HepG2 (cell line): ENCODE results near the gene PSMB1. TPM values are rescaled to one million over a fixed set of nuclear protein-coding genes. Genes with fewer than 3 reads are reported as not detected.

Source experiments
- ATAC-seq: fragments of 200-7000 bp; cut with Tn5 transposase; 3 replicates; pipeline ENCODE4 v1.9.1; 2020; ENCODE audit warnings: mild to moderate bottlenecking, moderate library complexity
- BruUV-seq: library from RNA; stranded (reverse); fragments of 400-500 nt; replicated peaks from 2 replicates; lab custom pipeline; 2021; lab: Mats Ljungman, UMichigan
- CTCF ChIA-PET: fragments of 300-600 bp; formaldehyde crosslinking; extraction: SDS; loops from one replicate; lab custom pipeline; 2021; ENCODE audit warnings: low total read pairs, inconsistent platforms, low intra/inter-chr PET ratio; lab: Yijun Ruan, JAX
- POLR2A ChIA-PET: fragments of 350-600 bp; sonication (Branson Sonifier 250); formaldehyde crosslinking; loops from one replicate; lab custom pipeline; 2020; ENCODE audit warnings: antibody characterized with exemption, inconsistent platforms; lab: Yijun Ruan, JAX
- DNase-seq: peaks from one replicate; pipeline ENCODE4 v3.0.0-alpha.2; 2015; ENCODE audit warnings: low spot score
- FAIRE-seq: peaks from 3 replicates; lab custom pipeline; 2011; peaks lifted over from hg19 to GRCh38; lab: Jason Lieb, UNC
- H2AFZ ChIP-seq: one replicate; pipeline ENCODE4 v1.6.1; 2011; ENCODE audit warnings: low read length, inconsistent platforms
- H3K27ac ChIP-seq: fragments of 300-600 bp; 3 replicates; pipeline ENCODE4 v1.8.0; 2011; ENCODE audit warnings: mixed run types, mild to moderate bottlenecking, mixed read lengths, low read length, inconsistent platforms; ENCODE audit not compliant: insufficient read depth; ENCODE audit errors: extremely low read length
- H3K27me3 ChIP-seq, 2 experiments: fragments of 200-600 bp in 1 of 2; 2 replicates in 1 of 2; 3 replicates in 1 of 2; pipeline versions ENCODE4 v1.6.0 to v1.8.0; 2011; ENCODE audit warnings: low read length in 2 of 2, mild to moderate bottlenecking in 2 of 2, moderate library complexity in 2 of 2, inconsistent platforms in 1 of 2; ENCODE audit not compliant: insufficient read depth in 2 of 2, control insufficient read depth in 1 of 2
- H3K36me3 ChIP-seq, 2 experiments: fragments of 200-600 bp in 1 of 2; replicated peaks in 1 of 2; 2 replicates in 1 of 2; 3 replicates in 1 of 2; pipeline versions ENCODE4 v1.5.1 to v1.8.0; 2011; ENCODE audit warnings: low read length in 2 of 2, inconsistent platforms in 1 of 2; ENCODE audit not compliant: insufficient read depth in 2 of 2, control insufficient read depth in 1 of 2
- H3K4me1 ChIP-seq: 2 replicates; pipeline ENCODE4 v1.5.1; 2012; ENCODE audit warnings: low read length, inconsistent platforms; ENCODE audit not compliant: insufficient read depth
- H3K4me2 ChIP-seq: 2 replicates; pipeline ENCODE4 v1.6.0; 2011; ENCODE audit warnings: low read depth, low read length, inconsistent platforms
- H3K4me3 ChIP-seq, 3 experiments: fragments of 200-600 bp in 1 of 3; sonication (generic), shearing (Covaris generic) in 1 of 3; replicated peaks in 1 of 3; 2 replicates each; pipeline ENCODE4 v1.5.1; 2011 to 2016; ENCODE audit warnings: low read length in 3 of 3, inconsistent platforms in 2 of 3, low read depth in 2 of 3, mild to moderate bottlenecking in 2 of 3, control low read depth in 1 of 3, mixed read lengths in 1 of 3; ENCODE audit not compliant: insufficient read depth in 1 of 3
- H3K79me2 ChIP-seq: one replicate; pipeline ENCODE4 v1.6.1; 2011; ENCODE audit warnings: low read length, inconsistent platforms; ENCODE audit not compliant: insufficient read depth
- H3K9ac ChIP-seq: 2 replicates; pipeline ENCODE4 v1.6.0; 2011; ENCODE audit warnings: mild to moderate bottlenecking, low read depth, low read length, inconsistent platforms; ENCODE audit not compliant: insufficient read depth
- H3K9me3 ChIP-seq: 2 replicates; pipeline ENCODE4 v1.5.1; 2012; ENCODE audit warnings: mild to moderate bottlenecking, low read length
- H4K20me1 ChIP-seq: 2 replicates; pipeline ENCODE4 v1.6.0; 2011; ENCODE audit warnings: inconsistent platforms, mild to moderate bottlenecking, low read length, moderate library complexity; ENCODE audit not compliant: insufficient read depth
- ATRX ChIP-seq: sonication (generic); formaldehyde crosslinking; IDR thresholded peaks from 2 replicates; pipeline ENCODE4 v1.4.0; 2020; ENCODE audit warnings: missing genetic modification reagents, borderline replicate concordance
- CAMTA2 ChIP-seq: sonication (generic); formaldehyde crosslinking; IDR thresholded peaks from 2 replicates; pipeline ENCODE4 v1.4.0; 2020; ENCODE audit warnings: mild to moderate bottlenecking, missing genetic modification reagents, borderline replicate concordance
- CCDC6 ChIP-seq: sonication (generic); formaldehyde crosslinking; IDR thresholded peaks from 2 replicates; pipeline ENCODE4 v1.8.1; 2022; ENCODE audit warnings: mild to moderate bottlenecking, missing genetic modification reagents, moderate library complexity
- CHCHD3 ChIP-seq: sonication (generic); formaldehyde crosslinking; IDR thresholded peaks from 2 replicates; pipeline ENCODE4 v1.8.0; 2022; ENCODE audit warnings: mild to moderate bottlenecking, missing genetic modification reagents, moderate library complexity
- ELF4 ChIP-seq: sonication (generic); formaldehyde crosslinking; IDR thresholded peaks from 2 replicates; pipeline ENCODE4 v1.5.0; 2020; ENCODE audit warnings: missing genetic modification reagents, mild to moderate bottlenecking, moderate library complexity, borderline replicate concordance
- ETV6 ChIP-seq: sonication (generic); formaldehyde crosslinking; conservative IDR thresholded peaks from 2 replicates; pipeline ENCODE4 v1.4.0; 2020; ENCODE audit warnings: missing genetic modification reagents
- MAX ChIP-seq: IDR thresholded peaks from 2 replicates; pipeline ENCODE4 v1.6.1; 2012; ENCODE audit warnings: inconsistent platforms
- MTA3 ChIP-seq: sonication (generic); formaldehyde crosslinking; IDR thresholded peaks from 2 replicates; pipeline ENCODE4 v1.4.0; 2020; ENCODE audit warnings: missing genetic modification reagents
- MXI1 ChIP-seq: IDR thresholded peaks from 3 replicates; pipeline ENCODE4 v1.6.1; 2012; ENCODE audit warnings: low read depth, low read length, inconsistent platforms, borderline replicate concordance
- PHF21A ChIP-seq: sonication (generic); formaldehyde crosslinking; IDR thresholded peaks from 2 replicates; pipeline ENCODE4 v1.5.0; 2020; ENCODE audit warnings: mild to moderate bottlenecking, missing genetic modification reagents
- SATB2 ChIP-seq: sonication (generic); formaldehyde crosslinking; IDR thresholded peaks from 2 replicates; pipeline ENCODE4 v1.5.0; 2020; ENCODE audit warnings: missing genetic modification reagents
- SMYD3 ChIP-seq: sonication (generic); formaldehyde crosslinking; IDR thresholded peaks from 2 replicates; pipeline ENCODE4 v1.8.1; 2023; ENCODE audit warnings: mild to moderate bottlenecking, missing genetic modification reagents
- SNAPC5 ChIP-seq: sonication (generic); formaldehyde crosslinking; IDR thresholded peaks from 2 replicates; pipeline ENCODE4 v1.8.1; 2023; ENCODE audit warnings: mild to moderate bottlenecking, missing genetic modification reagents, borderline replicate concordance
- TFDP2 ChIP-seq: sonication (generic); formaldehyde crosslinking; IDR thresholded peaks from 2 replicates; pipeline ENCODE4 v1.4.0; 2020; ENCODE audit warnings: missing genetic modification reagents
- ZKSCAN5 ChIP-seq: sonication (generic); formaldehyde crosslinking; IDR thresholded peaks from 2 replicates; pipeline ENCODE4 v1.5.1; 2020; ENCODE audit warnings: mild to moderate bottlenecking, missing genetic modification reagents
- ZNF143 ChIP-seq: sonication (generic); formaldehyde crosslinking; IDR thresholded peaks from 2 replicates; pipeline ENCODE4 v1.4.0; 2020; ENCODE audit warnings: missing genetic modification reagents
- ZNF292 ChIP-seq: sonication (generic); formaldehyde crosslinking; IDR thresholded peaks from 2 replicates; pipeline ENCODE4 v1.8.1; 2022; ENCODE audit warnings: mild to moderate bottlenecking, low read depth, missing genetic modification reagents, borderline replicate concordance
- ZNF569 ChIP-seq: sonication (generic); formaldehyde crosslinking; IDR thresholded peaks from 2 replicates; pipeline ENCODE4 v1.5.0; 2020; ENCODE audit warnings: mild to moderate bottlenecking, missing genetic modification reagents, moderate library complexity, borderline replicate concordance
- ZNF891 ChIP-seq: sonication (generic); formaldehyde crosslinking; IDR thresholded peaks from 2 replicates; pipeline ENCODE4 v1.5.0; 2020; ENCODE audit warnings: mild to moderate bottlenecking, missing genetic modification reagents
- WGBS: methylation state at CpG from one replicate; pipeline ENCODE4 v1.1.6; 2017; ENCODE audit warnings: low lambda C conversion rate; 5-methylcytosine and 5-hydroxymethylcytosine counted together
- in situ Hi-C: cut with HindIII; loops from 2 replicates; pipeline ENCODE4 v1.10.0; 2017; ENCODE audit warnings: low pct_unique_long_range_greater_than_20kb; ENCODE audit not compliant: extremely low pct_ligation_motif_present
- intact Hi-C: fragments of 100-400 bp; cut with micrococcal nuclease; formaldehyde crosslinking; loops from one replicate; pipeline ENCODE4 v1.10.0; 2022; ENCODE audit not compliant: unreplicated experiment
- polyA plus RNA-seq, 8 experiments: library from polyadenylated mRNA; depleted of rRNA in 3 of 8; stranded (reverse) in 7 of 8; unstranded in 1 of 8; fragments of >200 nt; fragmentation: Illumina TruSeq in 4 of 8; extraction: Trizol in 4 of 8; gene quantifications; 2 replicates each; pipeline versions ENCODE4 v1.2.1 to v1.2.3, GENCODE V29; 2011 to 2016; ENCODE audit warnings: low read depth in 4 of 8, missing spikeins in 1 of 8, mixed read lengths in 1 of 8; ENCODE audit not compliant: insufficient read depth in 1 of 8
- total RNA-seq, 5 experiments: library from RNA; depleted of rRNA; stranded (reverse); fragments of >200 nt; fragmentation: Illumina TruSeq; extraction: Trizol; gene quantifications; 2 replicates each; pipeline ENCODE4 v1.2.3, GENCODE V29; 2016; ENCODE audit warnings: low read depth in 1 of 5

Gene PSMB1
- total and polyA plus RNA-seq, 2 of the 13 experiments (the other 11 are each of a cell fraction or from before 2014, with no cell fraction given), result 528 to 592 TPM

- ChIA-PET POLR2A (no interaction called here), CTCF (no interaction called here)
- no TSS peak for BruUV-seq
- Histone ChIP-seq H2AFZ (no peak overlapping the region), H3K36me3 (peaks cover 30 to 83% of the 10 kb centered on the region in 2 experiments), H3K27me3 (no peaks in the 10 kb centered on the region), H3K9ac (no peak overlapping the region), H3K4me2 (no peak overlapping the region), H3K27ac (no peak overlapping the region)
- intact Hi-C loops, result no loop called here
- TF ChIP-seq MTA3 (CRISPR knock-in tag) (no peak), SMYD3 (CRISPR knock-in tag) (no peak), PHF21A (CRISPR knock-in tag) (no peak), MAX (no peak), ZNF569 (CRISPR knock-in tag) (no peak), CCDC6 (CRISPR knock-in tag) (no peak), ELF4 (CRISPR knock-in tag) (no peak), ATRX (no peak), SATB2 (CRISPR knock-in tag) (no peak)
- TF ChIP-seq, all 625 proteins: peak for 0
- Histone ChIP-seq H4K20me1 (0 out of 2 replicates have a peak, but pooled peaks cover 7% of the 10 kb centered on the region), H3K4me3 (no peak overlapping the region), H3K9me3 (no peaks in the 10 kb centered on the region), H3K4me1 (peaks cover 17% of the 10 kb centered on the region), H3K79me2 (peaks cover 10% of the 10 kb centered on the region)
- ATAC-seq (no peak), FAIRE-seq (no peak), DNase-seq (no peak)
- WGBS, result 87% methylated on average over 5 of the region's 5 CpGs
- in situ Hi-C loops, result no loop called here
Observed at GRCh38 chr6:170536671-170537070, 16.4 kb downstream of the PSMB1 start.

GRCh38 chr6:170535004-170535403 is 18.1 kb downstream of the PSMB1 start:
- no peak for TF ChIP-seq CAMTA2 (CRISPR knock-in tag)
- TF ChIP-seq TFDP2, result no peak
- no peak for TF ChIP-seq CHCHD3
- TF ChIP-seq SNAPC5, result no peak
- no peak for TF ChIP-seq ZNF143 (CRISPR knock-in tag)
- no peak for TF ChIP-seq ZNF292 (CRISPR knock-in tag)
- TF ChIP-seq ZKSCAN5, result no peak
- TF ChIP-seq MXI1, result no peak
- TF ChIP-seq ETV6 (CRISPR knock-in tag), result no peak
- TF ChIP-seq ZNF891 (CRISPR knock-in tag), result no peak
- Histone ChIP-seq H3K9ac (no peak overlapping the region), H3K4me1 (peaks cover 17% of the 10 kb centered on the region), H3K36me3 (peaks cover 23 to 67% of the 10 kb centered on the region in 2 experiments), H3K4me2 (no peak overlapping the region), H2AFZ (no peak overlapping the region), H3K27me3 (no peaks in the 10 kb centered on the region), H3K27ac (peak overlapping the region; percentile 7), H3K9me3 (no peaks in the 10 kb centered on the region), H4K20me1 (0 out of 2 replicates have a peak, but pooled peaks cover 2% of the 10 kb centered on the region), H3K4me3 (no peak overlapping the region), H3K79me2 (peaks cover 3% of the 10 kb centered on the region)
- intact Hi-C loops, result no loop called here
- DNase-seq (no peak), ATAC-seq (peak; percentile 16; the same call in 2 of the 3 replicates), FAIRE-seq (no peak)
- POLR2A ChIA-PET, result interaction anchor here (1.0 kb wide), 1 partner anchor 19 kb away, joined by 3 read pairs; the partner anchor contains the start of gene TBP
- CTCF ChIA-PET, result no interaction called here
- no TSS peak for BruUV-seq
- in situ Hi-C loops, result no loop called here
- WGBS, result 89% methylated on average over 5 of the region's 5 CpGs
